ENCODE results near the gene LEP.

GRCh38 chr7:128266883-128267594, 26.0 kb downstream of the LEP start:
- TF ChIP-seq CTCF (IDR thresholded peaks at IDR 0.05) (no peak), EP300 (IDR thresholded peaks at IDR 0.05) (no peak), POLR2AphosphoS5 (IDR thresholded peaks at IDR 0.05) (peak in 1 of 4 donors; percentile 21)
